Hepatocyte (in vitro differentiated cells): ENCODE measurements around the gene IFT88.

Experiments
- EZH2phosphoT487 ChIP-seq: fragments of 200-600 bp; sonication (generic); IDR thresholded peaks from one replicate; pipeline ENCODE4 v1.6.1; 2018; ENCODE audit warnings: antibody characterized with exemption, mild to moderate bottlenecking, low read depth, moderate library complexity; ENCODE audit not compliant: unreplicated experiment, severe bottlenecking
- TF ChIP-seq, protein P1 (sequence below): fragments of 200-600 bp; sonication (generic); IDR thresholded peaks from 2 replicates; pipeline ENCODE4 v1.5.1; 2016; ENCODE audit warnings: antibody characterized with exemption, mild to moderate bottlenecking; ENCODE audit not compliant: poor library complexity

DNA sequence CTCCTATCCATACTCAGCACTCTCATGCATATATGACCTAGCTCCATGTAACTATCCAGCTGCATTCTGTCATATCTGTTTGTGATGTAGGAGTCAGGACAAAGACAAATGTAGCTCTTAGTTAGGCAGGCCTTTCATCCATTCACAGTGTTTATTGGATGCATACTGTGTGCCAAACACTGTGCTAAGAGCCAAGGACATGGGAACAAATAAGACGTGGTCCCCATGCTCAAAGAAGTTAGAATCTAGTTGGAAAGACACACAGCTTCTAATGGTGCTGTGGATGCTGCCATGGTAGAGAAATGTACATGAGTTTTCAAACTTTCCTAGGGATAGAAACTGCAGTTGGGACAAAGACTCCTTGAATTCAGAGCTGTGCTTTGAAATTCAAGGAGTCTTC is 104.8 kb downstream of the IFT88 start:
- TF ChIP-seq, protein P1, sequence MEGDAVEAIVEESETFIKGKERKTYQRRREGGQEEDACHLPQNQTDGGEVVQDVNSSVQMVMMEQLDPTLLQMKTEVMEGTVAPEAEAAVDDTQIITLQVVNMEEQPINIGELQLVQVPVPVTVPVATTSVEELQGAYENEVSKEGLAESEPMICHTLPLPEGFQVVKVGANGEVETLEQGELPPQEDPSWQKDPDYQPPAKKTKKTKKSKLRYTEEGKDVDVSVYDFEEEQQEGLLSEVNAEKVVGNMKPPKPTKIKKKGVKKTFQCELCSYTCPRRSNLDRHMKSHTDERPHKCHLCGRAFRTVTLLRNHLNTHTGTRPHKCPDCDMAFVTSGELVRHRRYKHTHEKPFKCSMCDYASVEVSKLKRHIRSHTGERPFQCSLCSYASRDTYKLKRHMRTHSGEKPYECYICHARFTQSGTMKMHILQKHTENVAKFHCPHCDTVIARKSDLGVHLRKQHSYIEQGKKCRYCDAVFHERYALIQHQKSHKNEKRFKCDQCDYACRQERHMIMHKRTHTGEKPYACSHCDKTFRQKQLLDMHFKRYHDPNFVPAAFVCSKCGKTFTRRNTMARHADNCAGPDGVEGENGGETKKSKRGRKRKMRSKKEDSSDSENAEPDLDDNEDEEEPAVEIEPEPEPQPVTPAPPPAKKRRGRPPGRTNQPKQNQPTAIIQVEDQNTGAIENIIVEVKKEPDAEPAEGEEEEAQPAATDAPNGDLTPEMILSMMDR, result no peak
- no peak for TF ChIP-seq EZH2phosphoT487
